ENCODE results near the gene KCNIP4. TPM values are rescaled to one million over a fixed set of nuclear protein-coding genes. Genes with fewer than 3 reads are reported as not detected.

KCNIP4 gene
- total and polyA plus RNA-seq, 12 donors = 0.44 to 4.1 (median 1.6) TPM

DNA sequence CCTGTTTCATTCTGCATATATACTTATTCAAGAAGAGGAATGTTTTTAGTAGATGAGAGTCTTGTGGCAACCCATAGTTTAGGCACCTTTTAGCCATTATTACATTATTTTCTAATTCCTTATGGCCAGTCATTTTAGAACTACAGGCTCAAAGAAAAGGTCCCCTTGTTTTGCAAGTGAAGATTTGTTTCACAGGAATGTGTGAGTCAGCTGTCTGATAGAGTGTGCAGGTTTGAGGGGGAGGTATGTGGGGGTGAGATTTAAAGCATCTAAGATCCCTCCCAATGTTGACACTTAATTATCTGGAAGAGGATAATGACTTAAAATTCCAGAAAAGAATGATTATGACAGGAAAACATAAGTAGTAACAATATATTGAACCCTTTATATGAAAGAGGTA lies 495.6 kb downstream of the KCNIP4 start:
- no peak overlapping the region for H3K4me3 ChIP-seq
- no peaks in the 10 kb centered on the region for H3K36me3 ChIP-seq (replicated peaks in 1 of 2)
- no peak for TF ChIP-seq POLR2A (IDR thresholded peaks at IDR 0.05)
- TF ChIP-seq, protein P1, sequence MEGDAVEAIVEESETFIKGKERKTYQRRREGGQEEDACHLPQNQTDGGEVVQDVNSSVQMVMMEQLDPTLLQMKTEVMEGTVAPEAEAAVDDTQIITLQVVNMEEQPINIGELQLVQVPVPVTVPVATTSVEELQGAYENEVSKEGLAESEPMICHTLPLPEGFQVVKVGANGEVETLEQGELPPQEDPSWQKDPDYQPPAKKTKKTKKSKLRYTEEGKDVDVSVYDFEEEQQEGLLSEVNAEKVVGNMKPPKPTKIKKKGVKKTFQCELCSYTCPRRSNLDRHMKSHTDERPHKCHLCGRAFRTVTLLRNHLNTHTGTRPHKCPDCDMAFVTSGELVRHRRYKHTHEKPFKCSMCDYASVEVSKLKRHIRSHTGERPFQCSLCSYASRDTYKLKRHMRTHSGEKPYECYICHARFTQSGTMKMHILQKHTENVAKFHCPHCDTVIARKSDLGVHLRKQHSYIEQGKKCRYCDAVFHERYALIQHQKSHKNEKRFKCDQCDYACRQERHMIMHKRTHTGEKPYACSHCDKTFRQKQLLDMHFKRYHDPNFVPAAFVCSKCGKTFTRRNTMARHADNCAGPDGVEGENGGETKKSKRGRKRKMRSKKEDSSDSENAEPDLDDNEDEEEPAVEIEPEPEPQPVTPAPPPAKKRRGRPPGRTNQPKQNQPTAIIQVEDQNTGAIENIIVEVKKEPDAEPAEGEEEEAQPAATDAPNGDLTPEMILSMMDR (IDR thresholded peaks at IDR 0.05) = no peak
- DNase-seq = no peak
- no peaks in the 10 kb centered on the region for H3K27me3 ChIP-seq
- H3K4me1 ChIP-seq (replicated peaks in 1 of 2) = no peaks in the 10 kb centered on the region
- no peak overlapping the region for H3K27ac ChIP-seq
- intact Hi-C loops (cut with DNase I) = no loop called here
- no peaks in the 10 kb centered on the region for H3K9me3 ChIP-seq (replicated peaks in 1 of 3)

DNA sequence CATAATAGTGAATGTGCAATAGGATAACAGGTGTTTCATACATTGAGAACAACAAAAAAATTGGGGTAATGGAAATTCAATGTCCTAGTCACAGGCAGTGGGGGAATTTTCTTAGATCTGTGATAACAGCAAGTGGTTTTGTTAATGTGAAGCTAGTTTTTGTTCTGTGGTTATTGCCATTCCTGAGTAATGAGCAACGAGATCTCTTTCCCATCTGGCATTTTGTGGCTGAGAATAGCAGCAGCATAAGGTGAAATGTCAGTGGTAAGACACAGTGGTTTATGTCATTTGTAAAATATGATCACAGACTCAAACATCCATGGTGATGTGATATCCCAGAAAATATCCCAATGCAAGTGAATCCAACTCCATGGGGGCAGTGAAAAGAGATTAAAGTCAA lies 497.5 kb downstream of the KCNIP4 start:
- TF ChIP-seq POLR2A (IDR thresholded peaks at IDR 0.05) = no peak
- TF ChIP-seq, protein P1 (IDR thresholded peaks at IDR 0.05) = no peak

DNA sequence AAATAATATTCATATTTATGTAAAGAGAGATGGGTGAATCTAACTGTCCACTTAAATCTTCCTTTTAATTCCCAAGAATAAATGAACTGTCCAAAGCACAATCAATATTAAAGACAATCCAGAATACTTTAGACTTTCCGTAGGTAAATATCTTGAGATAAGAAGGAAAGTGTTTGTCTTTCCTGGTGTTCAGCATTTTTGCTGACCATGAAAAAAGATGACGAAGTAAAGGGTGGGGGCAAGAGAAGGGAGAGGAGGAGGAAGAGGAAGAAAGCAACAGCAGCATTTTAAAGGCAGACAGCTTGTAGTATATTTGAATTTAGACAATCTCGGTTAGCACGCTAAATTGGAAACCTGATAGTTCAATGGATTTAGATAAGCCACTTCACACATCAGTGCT lies 498.2 kb downstream of the KCNIP4 start:
- no peak for DNase-seq
- no peaks in the 10 kb centered on the region for H3K4me1 ChIP-seq (replicated peaks in 1 of 2)
- 57 to 70% (median 62%) methylated on average over 4 of the region's 4 CpGs for WGBS, 4 donors
- intact Hi-C loops (cut with DNase I) = no loop called here
- no peaks in the 10 kb centered on the region for H3K27me3 ChIP-seq
- H3K36me3 ChIP-seq (replicated peaks in 1 of 2) = no peaks in the 10 kb centered on the region
- no peak overlapping the region for H3K4me3 ChIP-seq
- H3K9me3 ChIP-seq (replicated peaks in 1 of 3) = no peaks in the 10 kb centered on the region
- TF ChIP-seq POLR2A (IDR thresholded peaks at IDR 0.05) = no peak
- TF ChIP-seq, protein P1 (IDR thresholded peaks at IDR 0.05) = no peak
- H3K27ac ChIP-seq = no peak overlapping the region

More for the DNA sequence above, 497.5 kb downstream of the KCNIP4 start:
- H3K9me3 ChIP-seq (replicated peaks in 1 of 3) = no peaks in the 10 kb centered on the region
- H3K36me3 ChIP-seq (replicated peaks in 1 of 2) = no peaks in the 10 kb centered on the region
- no peaks in the 10 kb centered on the region for H3K4me1 ChIP-seq (replicated peaks in 1 of 2)
- H3K4me3 ChIP-seq = no peak overlapping the region
- WGBS, 4 donors = 33 to 48% (median 38%) methylated on average over 1 of the region's 1 CpG
- no peaks in the 10 kb centered on the region for H3K27me3 ChIP-seq
- intact Hi-C loops (cut with DNase I) = no loop called here
- no peak overlapping the region for H3K27ac ChIP-seq
- DNase-seq = no peak

DNA sequence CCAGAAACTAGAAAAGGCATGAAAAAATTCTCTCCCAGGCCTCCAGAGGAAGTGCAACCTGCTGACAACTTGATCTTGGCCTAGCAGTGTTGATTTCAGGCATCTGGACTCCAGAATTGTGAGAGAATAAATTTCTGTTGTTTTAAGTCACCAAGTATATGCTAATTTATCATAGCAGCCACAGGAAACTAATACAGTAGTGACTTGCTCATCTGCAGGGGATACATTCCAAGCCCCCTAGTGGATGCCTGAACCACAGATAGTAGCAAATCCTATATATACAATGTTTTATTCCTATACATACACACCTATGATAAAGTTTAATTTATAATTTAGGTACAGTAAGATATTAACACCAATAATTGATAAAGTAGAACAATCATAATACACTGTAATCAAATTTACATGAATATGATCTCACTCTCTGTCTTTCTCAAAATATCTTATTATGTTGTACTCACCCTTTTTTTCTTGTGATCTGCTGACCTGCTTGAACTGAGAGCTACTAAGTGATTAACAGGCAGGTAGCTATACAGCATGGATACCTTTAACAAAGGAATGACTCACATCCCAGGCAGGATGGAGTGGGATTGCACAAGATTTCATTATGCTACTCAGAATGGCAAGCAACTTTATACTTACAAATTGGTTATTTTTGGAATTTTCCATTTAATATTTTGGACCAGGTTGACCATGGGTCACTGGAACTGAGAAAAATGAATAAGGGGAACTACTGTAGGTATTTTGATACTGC lies 501.1 kb downstream of the KCNIP4 start:
- Histone ChIP-seq H3K36me3 (replicated peaks in 1 of 2) (no peaks in the 10 kb centered on the region), H3K9me3 (replicated peaks in 1 of 3) (no peaks in the 10 kb centered on the region), H3K27ac (no peak overlapping the region), H3K4me1 (replicated peaks in 1 of 2) (no peaks in the 10 kb centered on the region), H3K4me3 (no peak overlapping the region), H3K27me3 (no peaks in the 10 kb centered on the region)
- no peak for DNase-seq
- intact Hi-C loops (cut with DNase I) = no loop called here
- TF ChIP-seq, protein P1 (IDR thresholded peaks at IDR 0.05) = no peak
- no peak for TF ChIP-seq POLR2A (IDR thresholded peaks at IDR 0.05)
